IMR-90 (cell line): ENCODE measurements around the gene SDR9C7. TPM values are rescaled to one million over a fixed set of nuclear protein-coding genes. Genes with fewer than 3 reads are reported as not detected.

Experiments used
- ATAC-seq: fragments of 200-7000 bp; cut with Tn5 transposase; 2 replicates; pipeline ENCODE4 v1.9.1; 2020; ENCODE audit warnings: low read depth, mild to moderate bottlenecking, moderate library complexity
- BruUV-seq: library from RNA; stranded (reverse); fragments of 400-500 nt; replicated peaks from 2 replicates; lab custom pipeline; 2021; lab: Mats Ljungman, UMichigan
- CTCF ChIA-PET: fragments of 300-600 bp; formaldehyde crosslinking; extraction: SDS; loops from one replicate; lab custom pipeline; 2021; ENCODE audit warnings: antibody characterized with exemption; lab: Yijun Ruan, JAX
- POLR2A ChIA-PET: fragments of 300-600 bp; sonication (Branson Sonifier 250); formaldehyde crosslinking; loops from one replicate; lab custom pipeline; 2022; ENCODE audit warnings: antibody characterized with exemption; ENCODE audit not compliant: unreplicated experiment; lab: Charles Lee
- DNase-seq: peaks from one replicate; pipeline ENCODE4 v3.0.0; 2013
- H2AFZ ChIP-seq: replicated peaks from 2 replicates; pipeline ENCODE3; 2013; ENCODE audit warnings: low read length, mild to moderate bottlenecking; ENCODE audit not compliant: poor library complexity
- H2AK5ac ChIP-seq: 2 replicates; pipeline ENCODE4 v1.6.1; 2013; ENCODE audit warnings: low read depth, low read length, inconsistent platforms
- H2AK9ac ChIP-seq: replicated peaks from 2 replicates; pipeline ENCODE3; 2013; ENCODE audit warnings: mild to moderate bottlenecking, low read depth, low read length, moderate library complexity; ENCODE audit not compliant: poor library complexity
- H2BK120ac ChIP-seq: 2 replicates; pipeline ENCODE4 v1.6.1; 2013; ENCODE audit warnings: low read depth, low read length, inconsistent platforms
- H2BK15ac ChIP-seq: 3 replicates; pipeline ENCODE4 v1.6.1; 2013; ENCODE audit warnings: low read depth, low read length, inconsistent platforms
- H2BK20ac ChIP-seq: 2 replicates; pipeline ENCODE4 v1.6.1; 2013; ENCODE audit warnings: low read depth, mild to moderate bottlenecking, inconsistent platforms, low read length, moderate library complexity
- H2BK5ac ChIP-seq: 2 replicates; pipeline ENCODE4 v1.6.1; 2013; ENCODE audit warnings: mild to moderate bottlenecking, low read depth, low read length, inconsistent platforms; ENCODE audit not compliant: poor library complexity, severe bottlenecking
- H3K14ac ChIP-seq: replicated peaks from 2 replicates; pipeline ENCODE4 v1.6.1; 2013; ENCODE audit warnings: low read depth, low read length, inconsistent platforms
- H3K18ac ChIP-seq: 2 replicates; pipeline ENCODE4 v1.6.1; 2013; ENCODE audit warnings: low read depth, low read length, control low read depth
- H3K23ac ChIP-seq: 2 replicates; pipeline ENCODE4 v1.6.1; 2013; ENCODE audit warnings: low read depth, low read length, inconsistent platforms
- H3K27ac ChIP-seq: 2 replicates; pipeline ENCODE4 v1.5.1; 2013; ENCODE audit warnings: mild to moderate bottlenecking, control low read depth, low read length; ENCODE audit not compliant: insufficient read depth
- H3K27me3 ChIP-seq: 2 replicates; pipeline ENCODE4 v1.6.1; 2013; ENCODE audit warnings: low read length; ENCODE audit not compliant: control insufficient read depth, insufficient read depth
- H3K36me3 ChIP-seq: 2 replicates; pipeline ENCODE4 v1.6.1; 2013; ENCODE audit warnings: low read length, mixed read lengths; ENCODE audit not compliant: control insufficient read depth, insufficient read depth
- H3K4ac ChIP-seq: 2 replicates; pipeline ENCODE4 v1.6.1; 2013; ENCODE audit warnings: low read depth, low read length, inconsistent platforms
- H3K4me1 ChIP-seq: 2 replicates; pipeline ENCODE4 v1.6.1; 2013; ENCODE audit warnings: low read length, mixed read lengths; ENCODE audit not compliant: control insufficient read depth, insufficient read depth
- H3K4me2 ChIP-seq: 2 replicates; pipeline ENCODE4 v1.6.1; 2013; ENCODE audit warnings: low read depth, mild to moderate bottlenecking, control low read depth, low read length, moderate library complexity
- H3K4me3 ChIP-seq: 2 replicates; pipeline ENCODE4 v1.5.1; 2013; ENCODE audit warnings: low read depth, mild to moderate bottlenecking, control low read depth, low read length, moderate library complexity; ENCODE audit not compliant: insufficient read depth
- H3K56ac ChIP-seq: 2 replicates; pipeline ENCODE4 v1.6.1; 2013; ENCODE audit warnings: low read length, inconsistent platforms; ENCODE audit not compliant: insufficient read depth; ENCODE audit errors: extremely low read depth
- H3K79me1 ChIP-seq, 2 experiments: 2 replicates each; pipeline ENCODE4 v1.6.1; 2013; ENCODE audit warnings: low read length in 2 of 2, inconsistent platforms in 1 of 2, low read depth in 1 of 2
- H3K9ac ChIP-seq: 2 replicates; pipeline ENCODE4 v1.6.1; 2013; ENCODE audit warnings: low read depth, low read length, control low read depth
- H3K9me1 ChIP-seq: 2 replicates; pipeline ENCODE4 v1.6.1; 2013; ENCODE audit warnings: low read length, inconsistent platforms; ENCODE audit not compliant: insufficient read depth
- H3K9me3 ChIP-seq: 2 replicates; pipeline ENCODE4 v1.6.1; 2013; ENCODE audit warnings: low read length; ENCODE audit not compliant: control insufficient read depth, insufficient read depth
- H4K20me1 ChIP-seq: 2 replicates; pipeline ENCODE4 v1.6.1; 2013; ENCODE audit warnings: low read length, inconsistent platforms; ENCODE audit not compliant: insufficient read depth
- H4K5ac ChIP-seq: 2 replicates; pipeline ENCODE4 v1.6.1; 2013; ENCODE audit warnings: mild to moderate bottlenecking, low read depth, low read length, control low read depth
- H4K8ac ChIP-seq, 2 experiments: 2 replicates each; pipeline ENCODE4 v1.6.1; 2013; ENCODE audit warnings: low read depth in 2 of 2, low read length in 2 of 2, control low read depth in 1 of 2, inconsistent platforms in 1 of 2
- H4K91ac ChIP-seq: 2 replicates; pipeline ENCODE4 v1.6.1; 2013; ENCODE audit warnings: low read depth, low read length, inconsistent platforms; ENCODE audit not compliant: insufficient read depth
- BHLHE40 ChIP-seq: fragments of 150-350 bp; IDR thresholded peaks from 2 replicates; pipeline ENCODE4 v1.6.1; 2016; ENCODE audit warnings: mild to moderate bottlenecking, low read depth, low read length
- CEBPB ChIP-seq: IDR thresholded peaks from 2 replicates; pipeline ENCODE4 v1.6.1; 2012; ENCODE audit warnings: low read depth, low read length, improper control_type of control experiment
- CHD1 ChIP-seq: IDR thresholded peaks from 2 replicates; pipeline ENCODE4 v1.6.1; 2012; ENCODE audit warnings: low read depth, low read length, improper control_type of control experiment
- CTCF ChIP-seq: conservative IDR thresholded peaks from 2 replicates; pipeline ENCODE4 v1.5.1; 2012; ENCODE audit warnings: mild to moderate bottlenecking, low read depth, low read length, improper control_type of control experiment
- ELK1 ChIP-seq: fragments of 150-350 bp; IDR thresholded peaks from 2 replicates; pipeline ENCODE4 v1.6.1; 2016; ENCODE audit warnings: low read depth, mild to moderate bottlenecking, low read length, moderate library complexity, borderline replicate concordance
- FOS ChIP-seq: fragments of 150-350 bp; IDR thresholded peaks from 2 replicates; pipeline ENCODE4 v1.6.1; 2016; ENCODE audit warnings: low read depth, low read length
- MAFK ChIP-seq: IDR thresholded peaks from 2 replicates; pipeline ENCODE4 v1.6.1; 2012; ENCODE audit warnings: low read depth, low read length, improper control_type of control experiment
- MAZ ChIP-seq: IDR thresholded peaks from 2 replicates; pipeline ENCODE4 v1.6.1; 2012; ENCODE audit warnings: low read depth, mild to moderate bottlenecking, low read length, improper control_type of control experiment, moderate library complexity, borderline replicate concordance
- MXI1 ChIP-seq: IDR thresholded peaks from 2 replicates; pipeline ENCODE4 v1.6.1; 2012; ENCODE audit warnings: low read depth, mild to moderate bottlenecking, low read length, moderate library complexity, borderline replicate concordance
- NFE2L2 ChIP-seq: fragments of 150-350 bp; IDR thresholded peaks from 2 replicates; pipeline ENCODE4 v1.6.1; 2016; ENCODE audit warnings: low read depth, mild to moderate bottlenecking, low read length
- POLR2A ChIP-seq: IDR thresholded peaks from 2 replicates; pipeline ENCODE4 v1.6.1; 2012; ENCODE audit warnings: mild to moderate bottlenecking, low read depth, low read length
- RAD21 ChIP-seq: IDR thresholded peaks from 2 replicates; pipeline ENCODE4 v1.6.1; 2012; ENCODE audit warnings: low read length, improper control_type of control experiment
- RCOR1 ChIP-seq: IDR thresholded peaks from 2 replicates; pipeline ENCODE4 v1.6.1; 2012; ENCODE audit warnings: mild to moderate bottlenecking, low read length, improper control_type of control experiment; ENCODE audit not compliant: insufficient replicate concordance
- RFX5 ChIP-seq: IDR thresholded peaks from 2 replicates; pipeline ENCODE4 v1.8.0; 2012; ENCODE audit warnings: low read depth, mild to moderate bottlenecking, low read length, moderate library complexity
- SMC3 ChIP-seq: fragments of 150-350 bp; IDR thresholded peaks from 2 replicates; pipeline ENCODE4 v1.6.1; 2016; ENCODE audit warnings: low read depth, mild to moderate bottlenecking, antibody characterized with exemption, low read length, moderate library complexity
- USF2 ChIP-seq: fragments of 150-350 bp; IDR thresholded peaks from 2 replicates; pipeline ENCODE4 v1.6.1; 2017; ENCODE audit warnings: mild to moderate bottlenecking, antibody characterized with exemption, low read length, low read depth
- WGBS, 2 experiments: methylation state at CpG; one replicate each; pipeline versions ENCODE4 v1.1.5 to v1.1.7; 2013; ENCODE audit warnings: missing lambda C conversion rate in 2 of 2; ENCODE audit not compliant: insufficient read length in 1 of 2; ENCODE audit errors: extremely low coverage in 2 of 2; 5-methylcytosine and 5-hydroxymethylcytosine counted together
- dilution Hi-C: fragments of 300-500 bp; cut with HindIII; formaldehyde crosslinking; loops from one replicate; pipeline ENCODE4 v1.14.3; 2018; ENCODE audit warnings: low sequenced_read_pairs; ENCODE audit not compliant: unreplicated experiment
- in situ Hi-C: fragments of 300-500 bp; cut with MboI; formaldehyde crosslinking; loops from 3 replicates; pipeline ENCODE4 v1.14.3; 2019; ENCODE audit warnings: low sequenced_read_pairs, inconsistent platforms, mixed read lengths
- intact Hi-C: fragments of 100-400 bp; cut with micrococcal nuclease; formaldehyde crosslinking; loops from 2 replicates; pipeline ENCODE4 v1.10.0; 2022
- polyA plus RNA-seq, 3 experiments: library from polyadenylated mRNA; depleted of rRNA; stranded (reverse); fragments of >200 nt; gene quantifications; 2 replicates each; pipeline ENCODE4 v1.2.3, GENCODE V29; 2012; ENCODE audit warnings: low replicate concordance in 1 of 3
- total RNA-seq: library from RNA; depleted of rRNA; stranded (reverse); fragments of >200 nt; gene quantifications from 2 replicates; pipeline ENCODE4 v1.2.3, GENCODE V29; 2012

The SDR9C7 gene
- total and polyA plus RNA-seq, 2 of the 4 experiments (the other 2 are of a cell fraction) = not detected

GRCh38 chr12:56874821-56875220 is 59.4 kb downstream of the SDR9C7 start:
- no CpG with 5 or more reads among the region's 1 CpG for WGBS, 2 experiments
- H4K91ac ChIP-seq = no peak overlapping the region
- TF ChIP-seq USF2 (no peak), ELK1 (no peak), RAD21 (no peak), CHD1 (no peak), MAFK (no peak), RFX5 (no peak), NFE2L2 (no peak), FOS (no peak), BHLHE40 (no peak), SMC3 (no peak), CTCF (no peak), RCOR1 (no peak), POLR2A (no peak), MXI1 (no peak), CEBPB (no peak), MAZ (no peak)
- H3K56ac ChIP-seq = no peak overlapping the region
- peaks cover 3% of the 10 kb centered on the region for H3K27me3 ChIP-seq
- H4K20me1 ChIP-seq = no peaks in the 10 kb centered on the region
- no peak overlapping the region for H3K23ac ChIP-seq
- H2BK20ac ChIP-seq = no peak overlapping the region
- no peak overlapping the region for H2BK5ac ChIP-seq
- H2AK5ac ChIP-seq = no peak overlapping the region
- H3K9ac ChIP-seq = no peak overlapping the region
- no peak overlapping the region for H3K18ac ChIP-seq
- no peak for DNase-seq
- H3K36me3 ChIP-seq = no peaks in the 10 kb centered on the region
- no peak overlapping the region for H4K5ac ChIP-seq
- no peak overlapping the region for H3K4me3 ChIP-seq
- no TSS peak for BruUV-seq
- no peaks in the 10 kb centered on the region for H3K9me3 ChIP-seq
- CTCF ChIA-PET = interaction anchor here (0.6 kb wide), 1 partner anchor 146 kb away, joined by 5 read pairs; no protein-coding TSS in a partner anchor
- H2AFZ ChIP-seq = no peak overlapping the region
- H3K4me1 ChIP-seq = peaks cover 2% of the 10 kb centered on the region; the same call in 1 of the 2 replicates
- no peak overlapping the region for H3K4me2 ChIP-seq
- no peaks in the 10 kb centered on the region for H3K79me1 ChIP-seq
- H3K4ac ChIP-seq = no peak overlapping the region
- POLR2A ChIA-PET = no interaction called here
- H2BK15ac ChIP-seq = no peak overlapping the region
- intact Hi-C loops (no loop called here), dilution Hi-C loops (no loop called here), in situ Hi-C loops (no loop called here)
- no peak overlapping the region for H2BK120ac ChIP-seq
- no peak for ATAC-seq
- H3K14ac ChIP-seq = no peak overlapping the region
- no peak overlapping the region for H3K27ac ChIP-seq
- H2AK9ac ChIP-seq = no peak overlapping the region
- no peak overlapping the region for H4K8ac ChIP-seq
- no peaks in the 10 kb centered on the region for H3K9me1 ChIP-seq
